ENCODE data around the gene EIF1. TPM values are rescaled to one million over a fixed set of nuclear protein-coding genes. Genes with fewer than 3 reads are reported as not detected.

Gene EIF1
- total and polyA plus RNA-seq, 2 of the 8 experiments (the other 6 are each of a cell fraction or from before 2014, with no cell fraction given) = 175 to 539 TPM

- no peak for FAIRE-seq
- WGBS, 2 experiments (ENCODE audit: extremely low coverage in 1 of 2, insufficient coverage in 1 of 2, insufficient read length in 1 of 2, insufficient replicate concordance in 2 of 2, low coverage in 1 of 2, low lambda C conversion rate in 2 of 2, missing lambda C conversion rate in 1 of 2) = 63% methylated on average over 17 of the region's 18 CpGs; no CpG with 5 or more reads in 1 of the 2 experiments
- 0 out of 2 replicates have a peak, but pooled peaks have one; percentile 53 for TF ChIP-seq RBBP5 (IDR thresholded peaks at IDR 0.05; ENCODE audit: borderline replicate concordance, low read depth, low read length)
- TF ChIP-seq CBX5 (IDR thresholded peaks at IDR 0.05; ENCODE audit: low read depth, low read length) = no peak
- TF ChIP-seq JUN (IDR thresholded peaks at IDR 0.05; ENCODE audit: low read depth, low read length) = no peak
Observed at GRCh38 chr17:41655611-41656111, 33.0 kb upstream of the EIF1 start.

More at GRCh38 chr17:41655611-41656111, 33.0 kb upstream of the EIF1 start:
- Histone ChIP-seq H3K4me1 (replicated peaks in 1 of 4; ENCODE audit: control insufficient read depth in 3 of 4, insufficient read depth in 4 of 4, low read length in 3 of 4) (peaks cover 0 to 24% (median 8%) of the 10 kb centered on the region in 4 experiments; a peak in 5 of 7 replicates), H2BK15ac (ENCODE audit: low read length) (peak overlapping the region; percentile 65), H3K9ac (replicated peaks in 1 of 4; ENCODE audit: extremely low read depth in 1 of 4, low read depth in 3 of 4, low read length in 3 of 4) (0 out of 7 replicates have a peak overlapping the region, but pooled peaks of 1 of the 4 experiments have one; percentile 13), H2BK120ac (replicated peaks; ENCODE audit: low read depth, low read length) (no peak overlapping the region), H4K20me1 (replicated peaks in 1 of 2; ENCODE audit: control insufficient read depth in 1 of 2, insufficient read depth in 2 of 2, low read length in 2 of 2) (peaks cover 0 to 3% of the 10 kb centered on the region in 2 experiments), H2BK5ac (ENCODE audit: low read depth, low read length) (peak overlapping the region; percentile 75), H3K56ac (replicated peaks; ENCODE audit: insufficient read length, low read depth, low read length) (no peak overlapping the region), H3K4ac (replicated peaks; ENCODE audit: insufficient read length, low read depth, low read length) (peak overlapping the region; percentile 82), H3K36me3 (ENCODE audit: control insufficient read depth in 2 of 4, insufficient read depth in 4 of 4, low read length in 3 of 4) (no peaks in the 10 kb centered on the region), H3K23ac (ENCODE audit: insufficient read length) (no peak overlapping the region), H2AFZ (ENCODE audit: low read length) (peak overlapping the region; percentile 37; the same call in 1 of the 2 replicates), H3K79me2 (ENCODE audit: control insufficient read depth in 1 of 2, insufficient read depth in 2 of 2, low read length in 2 of 2) (no peaks in the 10 kb centered on the region), H3K14ac (ENCODE audit: insufficient read length) (no peak overlapping the region), H3K18ac (ENCODE audit: extremely low read depth, low read length) (peak overlapping the region; percentile 60; the same call in 1 of the 2 replicates), H2BK12ac (ENCODE audit: low read depth, low read length) (0 out of 2 replicates have a peak overlapping the region, but pooled peaks have one; percentile 44), H3K9me3 (ENCODE audit: insufficient read depth in 2 of 2, low read depth in 1 of 2, low read length in 1 of 2) (no peaks in the 10 kb centered on the region), H3K23me2 (ENCODE audit: low read depth, low read length) (peaks cover 7% of the 10 kb centered on the region; the same call in 1 of the 2 replicates), H3K27me3 (replicated peaks in 1 of 4; ENCODE audit: control insufficient read depth in 3 of 4, extremely low read depth in 1 of 4, insufficient read depth in 3 of 4, low read length in 3 of 4) (no peaks in the 10 kb centered on the region), H4K8ac (ENCODE audit: extremely low read depth, insufficient read depth, low read length) (peak overlapping the region; percentile 92), H4K5ac (ENCODE audit: insufficient read length, low read depth, low read length) (peak overlapping the region; percentile 61), H3K4me2 (ENCODE audit: insufficient read depth in 1 of 2, low read depth in 2 of 2, low read length in 2 of 2) (no peak overlapping the region), H2BK20ac (ENCODE audit: low read length) (peak overlapping the region; percentile 13; the same call in 1 of the 2 replicates), H4K91ac (replicated peaks; ENCODE audit: insufficient read length, low read length) (peak overlapping the region; percentile 92), H2AK5ac (ENCODE audit: low read depth, low read length) (no peak overlapping the region), H3K79me1 (ENCODE audit: low read depth, low read length) (no peaks in the 10 kb centered on the region), H3K27ac (ENCODE audit: low read depth, low read length) (no peak overlapping the region), H3K4me3 (ENCODE audit: extremely low read depth in 1 of 4, insufficient read depth in 2 of 4, low read depth in 3 of 4, low read length in 4 of 4) (no peak overlapping the region)
- POLR2A ChIA-PET (ENCODE audit: partially characterized antibody) = interaction anchor here (1.2 to 2.1 kb wide), 3 partner anchors 33 to 107 kb away, joined by 3 to 6 read pairs (median 3); partner anchors contain the start of gene EIF1
- DNase-seq (ENCODE audit: low read depth in 1 of 2, low spot score in 2 of 2) = peak in 1 of 2 experiments; percentile 71
- CTCF ChIA-PET (ENCODE audit: partially characterized antibody) = interaction anchor here (0.9 to 20.4 kb wide), 5 partner anchors 10 to 333 kb away, joined by 3 to 492 read pairs (median 3); no protein-coding TSS in a partner anchor
